Tibial nerve (tissue), 4 donors: Measurements from ENCODE around the gene GNAZ. TPM values are rescaled to one million over a fixed set of nuclear protein-coding genes. Genes with fewer than 3 reads are reported as not detected.

Experiments
- DNase-seq, 2 donors: peaks; one replicate each; pipeline ENCODE4 v3.0.0-alpha.2; 2019; ENCODE audit warnings: low spot score in 2 of 2
- H3K27ac ChIP-seq, 4 donors: fragments of 200-600 bp; sonication (generic) in 3 of 4; one replicate each; pipeline ENCODE4 v1.5.1; 2017 to 2019; ENCODE audit warnings: mild to moderate bottlenecking in 1 of 4
- H3K27me3 ChIP-seq, 2 donors: fragments of 200-600 bp; sonication (generic) in 1 of 2; one replicate each; pipeline versions ENCODE4 v1.5.1 to v1.6.0; 2017 to 2019
- H3K36me3 ChIP-seq, 3 donors: fragments of 200-600 bp; sonication (generic); one replicate each; pipeline ENCODE4 v1.5.1; 2018 to 2019
- H3K4me1 ChIP-seq, 4 donors: fragments of 200-600 bp; sonication (generic) in 3 of 4; one replicate each; pipeline ENCODE4 v1.5.1; 2017 to 2019
- H3K4me3 ChIP-seq, 4 donors: fragments of 200-600 bp; sonication (generic) in 3 of 4; one replicate each; pipeline ENCODE4 v1.5.1; 2017 to 2019; ENCODE audit warnings: mild to moderate bottlenecking in 1 of 4, moderate library complexity in 1 of 4
- H3K9me3 ChIP-seq, 4 donors: fragments of 200-600 bp; sonication (generic) in 3 of 4; one replicate each; pipeline ENCODE4 v1.5.1; 2017 to 2019
- CTCF ChIP-seq, 5 experiments: fragments of 200-600 bp in 3 of 5; fragments of 450-650 bp in 2 of 5; sonication (generic) in 3 of 5; IDR thresholded peaks; one replicate each; pipeline ENCODE4 v1.5.1; 2016 to 2019; ENCODE audit warnings: antibody characterized with exemption in 5 of 5, mild to moderate bottlenecking in 3 of 5, moderate library complexity in 2 of 5
- EP300 ChIP-seq, 2 donors: sonication (generic); formaldehyde crosslinking; IDR thresholded peaks; one replicate each; pipeline ENCODE4 v1.6.1; 2017; ENCODE audit warnings: antibody characterized with exemption in 2 of 2, mild to moderate bottlenecking in 1 of 2
- POLR2A ChIP-seq, 2 donors: fragments of 450-650 bp; IDR thresholded peaks; one replicate each; pipeline ENCODE4 v1.6.1; 2017; ENCODE audit warnings: antibody characterized with exemption in 2 of 2, mild to moderate bottlenecking in 2 of 2, moderate library complexity in 2 of 2
- WGBS, 2 donors: methylation state at CpG; one replicate each; pipeline ENCODE4 v1.1.5; 2018; 5-methylcytosine and 5-hydroxymethylcytosine counted together
- total RNA-seq, 4 donors: library from RNA; depleted of rRNA; stranded (reverse); fragments of >200 nt; gene quantifications; one replicate each; pipeline ENCODE4 v1.1.0, GENCODE V29; 2016

Gene GNAZ
- total RNA-seq, 4 donors from 2014 or later = 14.1 to 20.1 (median 18.0) TPM

GRCh38 chr22:23073526-23074229, 3.4 kb downstream of the GNAZ start:
- WGBS, 2 donors = 85 to 86% methylated on average over 13 of the region's 13 CpGs
- no peak overlapping the region for H3K4me3 ChIP-seq
- no peaks in the 10 kb centered on the region for H3K36me3 ChIP-seq
- H3K4me1 ChIP-seq = peaks cover 0 to 27% (median 18%) of the 10 kb centered on the region in 4 donors
- no peak for TF ChIP-seq CTCF (IDR thresholded peaks at IDR 0.05)
- TF ChIP-seq EP300 (IDR thresholded peaks at IDR 0.05) = no peak
- no peak for TF ChIP-seq POLR2A (IDR thresholded peaks at IDR 0.05)
- H3K27me3 ChIP-seq = no peaks in the 10 kb centered on the region
- no peaks in the 10 kb centered on the region for H3K9me3 ChIP-seq
- no peak for DNase-seq
- H3K27ac ChIP-seq = no peak overlapping the region

- H3K27ac ChIP-seq = no peak overlapping the region
- TF ChIP-seq EP300 (IDR thresholded peaks at IDR 0.05) (no peak), CTCF (IDR thresholded peaks at IDR 0.05) (no peak), POLR2A (IDR thresholded peaks at IDR 0.05) (no peak)
- peaks cover 0 to 20% (median 15%) of the 10 kb centered on the region in 4 donors for H3K4me1 ChIP-seq
- no peaks in the 10 kb centered on the region for H3K27me3 ChIP-seq
- no peak overlapping the region for H3K4me3 ChIP-seq
- no peaks in the 10 kb centered on the region for H3K36me3 ChIP-seq
- whole genome bisulfite sequencing, 2 donors = 93 to 94% methylated on average over 7 of the region's 7 CpGs
- DNase-seq = no peak
- no peaks in the 10 kb centered on the region for H3K9me3 ChIP-seq
Measured at GRCh38 chr22:23074451-23074850, 4.1 kb downstream of the GNAZ start.

GRCh38 chr22:23075050-23075449, 4.7 kb downstream of the GNAZ start:
- Histone ChIP-seq H3K27ac (no peak overlapping the region), H3K36me3 (no peaks in the 10 kb centered on the region), H3K27me3 (no peaks in the 10 kb centered on the region), H3K4me3 (no peak overlapping the region), H3K9me3 (no peaks in the 10 kb centered on the region), H3K4me1 (peaks cover 0 to 17% (median 12%) of the 10 kb centered on the region in 4 donors)
- TF ChIP-seq POLR2A (IDR thresholded peaks at IDR 0.05) (no peak), EP300 (IDR thresholded peaks at IDR 0.05) (no peak), CTCF (IDR thresholded peaks at IDR 0.05) (no peak)
- WGBS, 2 donors = 89 to 92% methylated on average over 3 to 4 of the region's 4 CpGs
- no peak for DNase-seq

- no peaks in the 10 kb centered on the region for H3K9me3 ChIP-seq
- TF ChIP-seq EP300 (IDR thresholded peaks at IDR 0.05) (no peak), CTCF (IDR thresholded peaks at IDR 0.05) (no peak), POLR2A (IDR thresholded peaks at IDR 0.05) (no peak)
- DNase-seq = no peak
- WGBS, 2 donors = 67 to 72% methylated on average over 8 to 9 of the region's 9 CpGs
- no peak overlapping the region for H3K4me3 ChIP-seq
- no peaks in the 10 kb centered on the region for H3K27me3 ChIP-seq
- H3K4me1 ChIP-seq = peaks cover 0 to 14% (median 10%) of the 10 kb centered on the region in 4 donors
- no peaks in the 10 kb centered on the region for H3K36me3 ChIP-seq
- H3K27ac ChIP-seq = no peak overlapping the region
Measured at GRCh38 chr22:23075525-23076216, 5.4 kb downstream of the GNAZ start.

- no peaks in the 10 kb centered on the region for H3K9me3 ChIP-seq
- WGBS, 2 donors = 96 to 99% methylated on average over 9 to 10 of the region's 10 CpGs
- no peak overlapping the region for H3K27ac ChIP-seq
- TF ChIP-seq CTCF (IDR thresholded peaks at IDR 0.05) (no peak), POLR2A (IDR thresholded peaks at IDR 0.05) (no peak), EP300 (IDR thresholded peaks at IDR 0.05) (no peak)
- peaks cover 0 to 4% (median under 1%) of the 10 kb centered on the region in 4 donors for H3K4me1 ChIP-seq
- no peak for DNase-seq
- H3K36me3 ChIP-seq = no peaks in the 10 kb centered on the region
- no peak overlapping the region for H3K4me3 ChIP-seq
- no peaks in the 10 kb centered on the region for H3K27me3 ChIP-seq
Measured at GRCh38 chr22:23076896-23077572, 6.7 kb downstream of the GNAZ start.
